GM18502 (cell line): ENCODE data around the gene TTYH1.

ENCODE experiments used
- ATAC-seq: cut with Tn5 transposase; IDR thresholded peaks from one replicate; pipeline ENCODE4 v1.9.1; 2021; ENCODE audit warnings: mild to moderate bottlenecking; ENCODE audit not compliant: unreplicated experiment, poor library complexity

TTYH1 gene

DNA sequence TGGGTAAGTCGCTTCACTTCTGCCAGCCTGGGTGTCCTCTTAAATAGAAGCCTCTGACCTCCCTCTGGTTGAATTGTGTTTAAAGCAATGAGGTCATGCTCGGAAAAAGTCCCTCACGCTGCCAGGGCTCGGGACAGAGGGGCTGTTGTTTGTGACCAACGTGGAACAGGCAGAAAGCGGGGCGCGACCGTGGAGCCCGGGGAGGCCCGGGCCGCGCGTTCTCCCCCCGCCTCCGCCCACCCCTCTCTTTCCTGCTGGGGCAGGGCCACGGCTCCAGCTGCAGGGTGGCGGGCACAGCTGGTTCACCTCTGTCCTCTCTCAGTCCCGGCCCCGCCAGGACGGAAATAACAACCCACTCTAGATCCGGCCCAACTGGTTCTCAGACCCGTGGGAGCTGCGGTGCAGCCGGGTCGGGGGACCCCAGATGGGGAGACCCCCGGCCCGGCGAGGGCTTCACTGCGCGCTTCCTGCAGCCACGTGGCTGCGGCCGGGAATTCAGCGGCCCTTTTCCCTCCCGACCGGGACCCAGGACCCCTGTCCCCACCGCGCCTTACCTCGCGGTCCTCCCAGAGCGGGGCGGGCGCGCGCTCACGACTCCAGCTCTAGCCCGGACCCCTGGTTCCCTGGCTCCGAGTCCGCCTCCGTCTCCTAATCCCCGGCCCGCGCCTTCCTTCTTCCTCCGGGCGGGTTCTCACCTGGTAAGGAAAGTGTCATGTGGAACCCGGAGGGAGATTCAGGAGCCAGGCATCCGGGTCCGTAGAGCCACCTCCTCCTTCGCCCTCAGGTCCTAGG, 55.9 kb downstream of the TTYH1 start:
- no peak for ATAC-seq

DNA sequence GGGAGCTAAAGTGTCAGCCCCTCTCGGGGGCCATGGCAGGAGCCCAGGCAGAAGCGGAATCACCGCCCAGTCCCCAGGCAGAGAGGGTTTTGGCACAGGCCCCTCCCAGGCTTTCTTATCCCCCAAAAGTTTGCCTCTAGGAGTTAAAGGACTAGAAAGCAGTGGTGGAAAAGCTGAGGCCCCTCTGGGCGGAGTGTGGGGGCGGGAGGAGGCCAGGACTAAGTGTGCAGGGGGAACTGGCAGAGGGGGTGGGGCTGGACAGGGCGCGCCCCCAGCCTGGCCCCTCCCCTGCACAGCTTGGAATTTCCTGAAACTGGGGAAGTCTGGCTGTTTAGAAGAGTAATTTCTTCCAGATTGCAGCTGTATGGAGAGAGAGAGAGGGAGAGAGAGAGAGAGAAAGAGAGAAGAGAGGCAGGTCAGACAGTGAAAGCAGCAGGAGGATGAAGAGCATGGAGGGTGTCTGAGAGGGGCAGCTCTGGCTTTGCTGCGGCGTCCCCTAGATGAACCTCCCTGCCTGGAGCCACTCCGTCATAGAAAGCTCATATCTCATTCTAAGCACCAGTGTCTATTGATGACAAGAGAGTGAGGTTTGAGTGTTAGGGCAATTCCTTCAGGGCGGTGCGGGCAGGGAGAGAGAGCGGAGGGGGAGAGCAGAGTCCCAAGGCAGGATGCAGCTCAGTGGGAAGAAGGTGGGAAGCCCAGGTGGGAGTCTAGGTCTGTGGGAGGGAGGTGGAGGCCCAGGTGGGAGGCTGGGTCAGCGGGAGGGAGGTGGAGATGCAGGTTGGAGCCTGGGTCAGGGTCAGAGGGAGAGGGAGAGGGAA, 58.0 kb downstream of the TTYH1 start, which contains the start of gene CDC42EP5:
TSS of gene CDC42EP5 (minus strand) at position 226 of the 821 bp plus-strand sequence. CDS start 7,749 bp downstream, outside the sequence.
- ATAC-seq = no peak

DNA sequence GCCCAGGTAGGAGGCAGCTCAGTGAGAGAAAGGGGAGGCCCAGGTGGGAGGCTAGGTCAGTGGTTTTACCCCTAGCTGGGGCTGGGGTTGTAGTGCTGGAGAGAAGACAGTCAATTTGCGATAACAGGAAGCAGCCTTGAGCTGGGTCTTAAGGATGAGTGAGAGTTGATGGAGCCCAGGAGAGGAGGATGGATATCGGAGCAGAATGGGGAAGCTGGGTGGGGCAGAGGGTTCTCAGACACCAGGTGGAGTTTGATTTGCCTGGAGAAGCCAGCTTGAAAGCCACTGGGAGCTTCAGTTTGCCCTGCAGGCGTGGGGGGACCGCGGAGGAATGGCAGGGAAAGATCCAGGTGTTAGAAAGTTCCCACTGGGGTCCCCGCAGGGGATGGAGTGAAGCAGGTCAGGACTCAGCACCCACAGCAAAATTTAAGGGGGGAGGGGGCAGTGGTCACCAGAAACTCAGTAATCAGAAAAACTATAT, 58.7 kb downstream of the TTYH1 start:
- ATAC-seq = no peak

DNA sequence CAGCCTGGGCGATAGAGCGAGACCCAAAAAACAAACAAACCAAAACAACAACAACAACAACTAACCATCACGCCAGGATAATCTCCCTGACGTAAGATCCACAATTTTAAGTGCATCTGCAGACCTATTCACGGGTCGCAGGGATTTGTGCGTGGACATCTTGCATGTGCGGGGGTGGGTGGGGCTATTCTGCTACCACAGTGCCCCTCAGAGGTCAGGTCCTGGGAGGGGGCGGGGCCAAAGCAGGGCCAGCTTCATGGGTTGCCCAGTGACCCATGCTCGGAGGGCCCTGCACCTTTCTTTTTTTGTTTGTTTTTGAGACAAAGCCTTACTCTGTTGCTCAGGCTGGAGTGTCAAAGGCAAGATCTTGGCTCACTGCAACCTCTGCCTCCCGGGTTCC, 60.4 kb downstream of the TTYH1 start:
- no peak for ATAC-seq

DNA sequence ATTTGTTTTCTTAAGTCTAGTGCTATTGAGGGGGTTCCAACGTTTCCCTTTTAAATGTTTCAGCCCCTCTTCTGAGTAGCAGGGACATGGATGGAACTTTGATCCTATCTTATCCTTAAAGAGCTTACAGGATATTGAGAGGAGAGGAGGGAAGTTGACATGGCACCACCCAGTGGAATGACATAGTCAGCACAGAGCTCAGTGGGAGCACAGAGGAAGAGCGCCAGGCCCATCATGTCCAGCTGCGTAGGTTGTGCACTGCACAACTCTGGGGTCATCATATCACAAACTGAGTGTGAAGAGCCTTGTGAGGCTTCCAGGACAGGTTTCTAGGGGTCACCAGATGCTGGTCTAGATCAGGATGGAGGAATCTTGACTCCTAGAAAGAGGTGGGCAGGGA, 62.4 kb downstream of the TTYH1 start:
- no peak for ATAC-seq

DNA sequence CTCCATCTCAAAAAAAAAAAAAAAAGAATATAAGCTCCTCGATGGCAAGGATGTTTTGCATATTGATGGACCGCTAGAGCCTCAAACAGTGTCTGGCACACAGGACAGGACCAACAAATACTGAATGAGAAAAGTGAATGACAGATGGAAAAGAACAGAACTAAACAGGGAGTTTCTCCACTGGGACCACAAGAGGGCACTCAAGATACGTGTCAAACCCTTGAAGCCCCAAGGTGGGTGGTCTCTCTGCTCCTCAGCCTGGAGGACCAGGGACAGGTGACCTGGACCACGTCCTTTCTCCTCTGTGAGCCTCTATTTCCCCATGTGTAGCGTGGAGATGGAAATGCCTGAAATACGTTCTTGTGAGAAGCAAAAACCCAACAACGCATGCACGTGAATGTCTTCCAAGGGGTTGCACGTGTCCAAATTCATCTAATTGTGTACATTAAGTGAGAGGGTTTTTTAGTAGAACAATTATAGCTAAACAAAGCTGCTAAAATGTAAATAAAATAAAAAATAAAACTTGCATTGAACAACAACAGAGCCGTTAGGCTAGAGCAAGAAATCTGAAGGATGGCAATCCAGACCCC, 63.5 kb downstream of the TTYH1 start:
- ATAC-seq = no peak

DNA sequence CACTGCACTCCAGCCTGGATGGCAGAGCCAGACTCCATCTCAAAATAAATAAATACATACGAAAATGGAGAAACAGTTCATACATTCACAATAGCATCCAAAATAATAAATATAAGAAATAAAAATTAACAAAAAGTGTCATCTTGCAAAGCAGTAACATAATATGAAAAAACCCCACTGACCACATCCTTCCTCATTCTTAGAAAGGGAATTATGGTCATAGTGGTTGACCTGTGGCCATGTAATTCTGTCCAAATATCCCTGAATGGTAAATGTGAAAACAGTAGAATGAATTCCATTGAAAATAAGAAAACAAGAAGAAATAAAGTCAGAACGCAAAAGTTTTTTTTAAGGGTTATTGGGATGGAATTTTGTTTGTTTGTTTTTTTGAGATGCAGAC, 64.8 kb downstream of the TTYH1 start:
- no peak for ATAC-seq

DNA sequence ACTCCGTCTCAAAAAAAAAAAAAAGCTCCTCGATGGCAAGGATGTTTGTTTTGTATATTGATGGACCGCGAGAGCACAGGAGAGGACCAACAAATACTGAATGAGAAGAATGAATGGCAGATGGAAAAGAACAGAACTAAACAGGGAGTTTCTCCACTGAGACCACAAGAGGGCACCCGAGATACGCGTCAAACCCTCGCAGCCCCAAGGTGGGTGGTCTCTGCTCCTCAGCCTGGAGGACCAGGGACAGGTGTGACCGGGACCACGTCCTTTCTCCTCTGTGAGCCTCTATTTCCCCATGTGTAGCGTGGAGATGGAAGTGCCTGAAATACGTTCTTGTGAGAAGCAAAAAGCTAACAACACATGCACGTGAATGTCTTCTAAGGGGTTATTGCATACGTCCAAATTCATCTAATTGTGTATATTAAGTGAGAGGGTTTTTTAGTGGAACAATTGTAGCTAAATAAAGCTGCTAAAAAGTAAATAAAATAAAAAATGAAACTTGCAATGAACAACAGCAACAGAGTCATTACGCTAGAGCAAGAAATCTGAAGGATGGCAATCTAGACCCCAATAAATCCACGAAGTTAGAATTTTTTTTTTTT, 66.2 kb downstream of the TTYH1 start:
- no peak for ATAC-seq

DNA sequence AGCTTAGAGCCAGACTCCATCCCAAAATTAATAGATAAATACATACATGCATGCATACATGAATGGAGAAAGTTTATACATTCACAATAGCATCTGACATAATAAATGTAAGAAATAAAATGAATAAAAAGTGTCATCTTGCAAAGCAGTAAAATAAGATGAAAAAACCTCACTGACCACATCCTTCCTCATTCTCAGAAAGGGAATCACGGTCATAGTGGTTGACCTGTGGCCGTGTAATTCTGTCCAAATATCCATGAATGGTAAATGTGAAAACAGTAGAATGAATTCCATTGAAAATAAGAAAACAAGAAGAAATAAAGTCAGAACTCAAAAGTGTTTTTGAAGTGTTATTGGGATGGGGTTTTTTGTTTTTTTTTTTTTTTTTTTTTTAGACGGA, 67.6 kb downstream of the TTYH1 start:
- no peak for ATAC-seq

DNA sequence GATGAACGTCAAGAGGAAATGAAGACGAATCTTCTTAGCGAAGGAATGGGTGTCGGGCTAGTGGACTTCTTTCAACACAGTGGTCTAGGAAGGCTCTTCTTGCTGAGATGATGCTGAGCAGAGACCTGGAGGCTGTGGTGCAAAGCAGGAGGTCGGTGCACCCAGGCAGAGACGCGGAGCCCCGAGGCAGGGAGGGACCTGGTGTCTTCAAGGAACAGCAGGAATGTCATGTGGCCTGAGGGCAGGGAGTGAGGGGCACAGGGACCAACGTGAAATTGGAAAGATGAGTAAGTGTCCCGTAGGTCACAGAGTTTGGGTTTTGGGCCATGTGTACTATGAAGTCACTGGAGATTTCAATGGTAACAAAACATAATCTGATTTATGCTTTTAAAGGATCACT, 69.2 kb downstream of the TTYH1 start:
- ATAC-seq = no peak

DNA sequence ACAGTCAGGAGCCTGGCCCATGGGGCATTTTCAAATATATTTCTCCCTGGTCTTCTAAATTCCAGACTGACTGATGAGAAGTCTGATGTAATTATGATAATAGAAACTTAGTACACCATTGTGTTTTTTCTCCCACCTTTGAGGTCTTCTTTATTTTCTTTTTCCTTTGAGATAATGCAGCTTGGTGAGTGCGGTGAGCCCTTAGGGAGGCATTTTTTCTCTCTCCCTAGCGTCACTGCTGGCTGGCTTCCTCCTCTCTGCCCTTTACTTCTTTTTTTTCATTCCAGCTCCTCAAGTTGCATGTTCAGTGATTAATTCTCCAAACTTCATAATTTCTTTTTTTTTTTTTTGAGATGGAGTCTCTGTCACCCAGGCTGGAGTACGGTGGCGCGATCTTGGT, 70.6 kb downstream of the TTYH1 start:
- ATAC-seq = no peak
